Heart right ventricle (tissue), 16 donors: Measurements from ENCODE around the gene CDK9. TPM values are rescaled to one million over a fixed set of nuclear protein-coding genes. Genes with fewer than 3 reads are reported as not detected.
A peak's percentile ranks its signal among the peaks of the same experiment; 100 is the strongest.

Source experiments
- ATAC-seq, 8 donors: fragments of 200-7000 bp; cut with Tn5 transposase; one replicate each; pipeline ENCODE4 v1.9.1; 2020; ENCODE audit warnings: mild to moderate bottlenecking in 8 of 8, moderate library complexity in 8 of 8, moderate number of reproducible peaks in 1 of 8
- DNase-seq, 2 donors: peaks; one replicate each; pipeline ENCODE4 v3.0.0-alpha.2; 2020
- H3K27ac ChIP-seq, 10 donors: fragments of 200-600 bp; sonication (generic) in 2 of 10; one replicate each; pipeline versions ENCODE4 v1.5.0 to v1.8.0; 2020 to 2022; ENCODE audit warnings: mild to moderate bottlenecking in 3 of 10
- H3K27me3 ChIP-seq, 7 donors: fragments of 200-600 bp; one replicate each; pipeline ENCODE4 v1.8.0; 2021 to 2022; ENCODE audit warnings: mild to moderate bottlenecking in 2 of 7
- H3K36me3 ChIP-seq, 9 donors: fragments of 200-600 bp; sonication (generic) in 1 of 9; one replicate each; pipeline versions ENCODE4 v1.5.0 to v1.8.0; 2020 to 2022; ENCODE audit warnings: mild to moderate bottlenecking in 2 of 9
- H3K4me1 ChIP-seq, 9 donors: fragments of 200-600 bp; sonication (generic) in 1 of 9; one replicate each; pipeline versions ENCODE4 v1.5.0 to v1.8.0; 2020 to 2022; ENCODE audit warnings: mild to moderate bottlenecking in 4 of 9
- H3K4me3 ChIP-seq, 10 donors: fragments of 200-600 bp; sonication (generic) in 2 of 10; one replicate each; pipeline versions ENCODE4 v1.5.0 to v1.8.0; 2020 to 2022; ENCODE audit warnings: mild to moderate bottlenecking in 7 of 10, moderate library complexity in 2 of 10
- H3K9me3 ChIP-seq, 11 donors: fragments of 200-600 bp in 10 of 11; sonication (generic) in 2 of 11; one replicate each; pipeline versions ENCODE4 v1.5.0 to v1.8.0; 2013 to 2022; ENCODE audit warnings: mild to moderate bottlenecking in 2 of 11, control low read depth in 1 of 11, moderate library complexity in 1 of 11
- CTCF ChIP-seq, 9 donors: fragments of 200-600 bp; sonication (generic) in 2 of 9; IDR thresholded peaks; one replicate each; pipeline versions ENCODE4 v1.5.0 to v1.8.0; 2021 to 2022; ENCODE audit warnings: antibody characterized with exemption in 9 of 9, mild to moderate bottlenecking in 5 of 9, moderate library complexity in 1 of 9
- WGBS, 2 donors: extraction: QIAGEN DNeasy Blood & Tissue Kit; methylation state at CpG; one replicate each; pipeline ENCODE4 v1.1.7; 2013; ENCODE audit warnings: inconsistent platforms in 1 of 2; 5-methylcytosine and 5-hydroxymethylcytosine counted together
- intact Hi-C, 10 donors: fragments of 100-400 bp; cut with DNase I; formaldehyde crosslinking; loops; one replicate each; pipeline versions ENCODE4 v1.11.1 to v1.14.2; 2022
- long read RNA-seq, 3 donors: library from polyadenylated mRNA; unstranded; transcript quantifications; one replicate each; pipeline ENCODE4 v2.0.0, GENCODE V29; 2020 to 2021
- polyA plus RNA-seq, 2 donors: library from polyadenylated mRNA; stranded (reverse); fragments of 200-250 nt; gene quantifications; one replicate each; pipeline ENCODE4 v1.2.3, GENCODE V29; 2013
- total RNA-seq, 10 donors: library from RNA; stranded (reverse); fragmentation: NEBNext Ultra II Directional in 3 of 10; extraction: Animal tissue kit (Norgen Biotek cat#: 25700) in 3 of 10; gene quantifications; one replicate each; pipeline versions ENCODE4 v1.2.1 to v1.2.4, GENCODE V29; 2021 to 2023
- donor health status: Arrhythmogenic right ventricular cardiomyopathy.
- donor health status: ischemic (EF 13 %, LVEDD 7.1; RV severe dilation, severe dysfunction).
- donor health status: healthy with polysubstance abuse.
- donor health status: DM: no; HTN: yes; CAD: no.
- donor health status: DM: no; HTN: no; CAD: no.
- donor health status: ischemic (EF 25% LVEDD 6.9; RV normal size, moderate dysfunction).
- donor health status: ischemic (EF 25% LVEDD 5.7; RV mildly dilated, moderate dysfunction).
- donor health status: healthy.
- donor health status: DM: yes; HTN: yes; CAD: no.
- donor health status: Ischemic cardiomyopathy.
- donor health status: ischemic (EF 35%, LVEDD 5.7; RV mildly dilated, moderate dysfunction).
- donor health status: nonischemic (EF 11% LVEDD 7.7; RV severe dilation, severe dysfunction).
- donor health status: DM: yes; HTN: yes; CAD: no.
- donor health status: PGD.
- donor health status: ischemic (EF 29% LVEDD 5.4; RV normal size, mild dysfunction).
- donor health status: nonischemic (EF 23%, LVEDD 6.1; RV moderate dilation, normal function).

Gene CDK9
- 10 to 100 TPM; 30.9 to 59.0 (median 44.1) TPM for total RNA-seq
- polyA plus RNA-seq = 10 to 100 TPM; 32.5 to 47.7 TPM
- long read RNA-seq, donor 1, transcript CDK9-201 (7 exons, 2,463 nt) = major isoform, 48 of 58 reads
- long read RNA-seq, donor 1, partial matches to known transcripts = 3 of 58 reads
- long read RNA-seq, donor 1, other reads (novel, unspliced or antisense) = 7 of 58 reads
- long read RNA-seq, donor 2, transcript CDK9-201 (7 exons, 2,463 nt) = major isoform, 39 of 49 reads
- long read RNA-seq, donor 2, partial matches to known transcripts = 1 of 49 reads
- long read RNA-seq, donor 2, other reads (novel, unspliced or antisense) = 8 of 49 reads
- long read RNA-seq, donor 3, transcript CDK9-201 (7 exons, 2,463 nt) = major isoform, 9 of 24 reads
- long read RNA-seq, donor 3, partial matches to known transcripts = 14 of 24 reads
- long read RNA-seq, donor 3, other reads (novel, unspliced or antisense) = 1 of 24 reads

DNA sequence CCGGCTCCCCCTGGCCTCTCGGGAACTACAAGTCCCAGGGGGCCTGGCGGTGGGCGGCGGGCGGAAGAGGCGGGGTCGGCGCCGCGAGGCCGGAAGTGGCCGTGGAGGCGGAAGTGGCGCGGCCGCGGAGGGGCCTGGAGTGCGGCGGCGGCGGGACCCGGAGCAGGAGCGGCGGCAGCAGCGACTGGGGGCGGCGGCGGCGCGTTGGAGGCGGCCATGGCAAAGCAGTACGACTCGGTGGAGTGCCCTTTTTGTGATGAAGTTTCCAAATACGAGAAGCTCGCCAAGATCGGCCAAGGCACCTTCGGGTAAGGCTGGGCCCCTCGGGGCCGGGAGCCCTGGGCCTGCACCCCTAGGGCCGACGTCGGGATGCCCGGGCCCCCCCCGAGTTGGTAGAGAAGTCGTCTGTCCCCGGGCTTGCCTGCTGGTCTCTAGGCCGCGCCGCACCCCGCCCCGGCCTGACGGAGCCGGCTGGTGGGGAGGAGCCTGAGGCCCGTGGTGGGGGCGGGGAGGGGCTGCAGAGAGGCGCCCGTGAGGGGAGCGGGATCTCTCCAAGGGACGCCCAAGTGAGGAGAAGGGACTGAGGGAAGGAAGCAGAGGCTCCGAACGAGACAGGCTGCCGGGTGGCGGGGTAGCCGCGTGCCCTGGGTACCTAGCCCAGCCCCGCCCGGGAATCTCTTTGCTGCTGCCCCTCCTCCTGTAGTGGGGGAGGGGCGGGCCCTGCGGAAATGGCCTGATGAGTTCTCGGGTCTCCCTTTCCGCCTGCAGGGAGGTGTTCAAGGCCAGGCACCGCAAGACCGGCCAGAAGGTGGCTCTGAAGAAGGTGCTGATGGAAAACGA lies at the start of gene CDK9:
Gene CDK9 (plus strand): TSS at position 102 of the 840 bp plus-strand sequence. CDS start 115 bp downstream, at position 217.
- Histone ChIP-seq H3K9me3 (no peaks in the 10 kb centered on the region), H3K27ac (peak within 1 kb of the TSS; percentile 88 to 99 (median 98)), H3K36me3 (peaks cover 0 to 45% (median 34%) of the 10 kb centered on the region in 9 donors), H3K4me1 (peaks cover 10 to 82% (median 56%) of the 10 kb centered on the region in 9 donors), H3K4me3 (peak within 1 kb of the TSS; percentile 73 to 100 (median 97)), H3K27me3 (no peaks in the 10 kb centered on the region)
- ATAC-seq = peak; percentile 71 to 89 (median 76)
- intact Hi-C loops = loop anchor here in 9 of 10 donors (1.0 to 10.0 kb wide), 11 partner anchors 16 to 199 kb away; partner anchors contain the start of genes ST6GALNAC4 (in 3 of the 9), TOR2A (in 3 of the 9) and FPGS (in 2 of the 9)
- no peak for TF ChIP-seq CTCF (IDR thresholded peaks at IDR 0.05)
- 0 to 1% methylated on average over 72 to 75 of the region's 75 CpGs for whole genome bisulfite sequencing, 2 donors
- DNase-seq = peak; percentile 91 to 92

- WGBS, 2 donors = 88 to 89% methylated on average over 13 of the region's 13 CpGs
- Histone ChIP-seq H3K36me3 (peaks cover 0 to 61% (median 0%) of the 10 kb centered on the region in 9 donors), H3K9me3 (no peaks in the 10 kb centered on the region)
Measured at GRCh38 chr9:127738666-127739065, 47.2 kb upstream of the CDK9 start.

DNA sequence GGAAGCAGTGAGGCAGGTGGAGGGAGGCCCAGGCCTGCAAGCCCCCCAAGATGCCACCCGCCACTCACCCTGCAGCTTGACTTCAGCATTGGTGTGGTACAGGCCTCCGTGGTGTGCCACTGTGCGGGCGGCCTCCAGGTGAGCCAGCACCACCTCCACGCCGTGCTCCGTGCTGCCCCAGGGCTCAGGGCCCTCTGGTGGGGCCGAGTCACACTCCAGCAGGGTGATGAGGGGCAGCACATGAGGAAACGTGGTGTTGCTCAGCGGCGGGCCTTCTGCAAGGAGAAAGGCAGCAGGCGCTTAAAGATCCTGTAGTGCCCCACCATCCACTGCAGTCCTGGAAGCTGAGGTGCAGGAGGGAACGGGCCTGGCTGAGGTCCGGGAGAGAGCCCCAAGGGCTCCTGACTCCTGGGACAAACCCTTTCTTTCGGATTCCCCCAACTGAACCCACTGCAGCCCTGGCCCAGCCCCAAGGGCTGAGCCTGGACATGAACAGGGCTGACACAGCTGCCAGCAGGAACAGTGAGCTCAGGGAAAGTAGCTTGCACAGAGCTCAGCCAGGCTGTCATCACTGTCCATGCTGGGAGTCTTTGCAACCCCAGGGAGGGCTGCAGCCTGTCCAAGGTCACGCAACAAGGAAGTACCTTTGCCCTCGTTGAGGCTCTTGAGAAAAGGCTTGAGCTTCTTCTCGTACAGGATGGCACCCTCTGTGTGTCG lies 46.1 kb upstream of the CDK9 start:
- WGBS, 2 donors = 78 to 80% methylated on average over 19 of the region's 19 CpGs
- no peak for TF ChIP-seq CTCF (IDR thresholded peaks at IDR 0.05)
- peaks cover 0 to 72% (median 0%) of the 10 kb centered on the region in 9 donors for H3K36me3 ChIP-seq
- H3K4me3 ChIP-seq = no peak overlapping the region
- H3K4me1 ChIP-seq = peaks cover 5 to 57% (median 25%) of the 10 kb centered on the region in 9 donors
- intact Hi-C loops = loop anchor here in 9 of 10 donors (5.0 to 10.0 kb wide), 6 partner anchors 43 to 235 kb away; partner anchors contain the start of genes AK1 (in 1 of the 9) and ST6GALNAC4 (in 1 of the 9)
- DNase-seq (peak in 1 of 2 donors; percentile 49), ATAC-seq (peak in 1 of 8 donors; percentile 5)
- peak overlapping the region in 9 of 10 donors; percentile 7 to 66 (median 44) for H3K27ac ChIP-seq
- no peaks in the 10 kb centered on the region for H3K27me3 ChIP-seq
- H3K9me3 ChIP-seq = no peaks in the 10 kb centered on the region

More at GRCh38 chr9:127738666-127739065, 47.2 kb upstream of the CDK9 start:
- no peak for TF ChIP-seq CTCF (IDR thresholded peaks at IDR 0.05)
- Histone ChIP-seq H3K4me3 (no peak overlapping the region), H3K27ac (no peak overlapping the region), H3K27me3 (no peaks in the 10 kb centered on the region), H3K4me1 (peaks cover 12 to 67% (median 32%) of the 10 kb centered on the region in 9 donors)
- no peak for ATAC-seq
- intact Hi-C loops = loop anchor here in 8 of 10 donors (5.0 to 10.0 kb wide), 6 partner anchors 44 to 234 kb away; partner anchors contain the start of genes AK1 (in 1 of the 8) and ST6GALNAC4 (in 1 of the 8)
- DNase-seq = no peak
